Adrenal gland (tissue), 12 donors: Measurements from ENCODE around the gene ZKSCAN4. TPM values are rescaled to one million over a fixed set of nuclear protein-coding genes. Genes with fewer than 3 reads are reported as not detected.

Experiments
- DNase-seq, 7 donors: peaks; one replicate each; pipeline ENCODE4 v3.0.0-alpha.2; 2019 to 2020
- H3K27ac ChIP-seq, 5 donors: fragments of 200-600 bp; sonication (generic) in 4 of 5; 1 replicate in 3 of 5; 2 replicates in 2 of 5; pipeline versions ENCODE4 v1.5.1 to v1.8.0; 2016 to 2020; ENCODE audit warnings: mild to moderate bottlenecking in 1 of 5
- H3K27me3 ChIP-seq: fragments of 200-600 bp; 2 replicates; pipeline ENCODE4 v1.8.0; 2021
- H3K36me3 ChIP-seq, 2 donors: fragments of 200-600 bp; replicated peaks in 1 of 2; 1 replicate in 1 of 2; 2 replicates in 1 of 2; pipeline versions ENCODE4 v1.5.1 to v1.8.0; 2018 to 2022
- H3K4me1 ChIP-seq, 2 donors: fragments of 200-600 bp; replicated peaks in 1 of 2; 1 replicate in 1 of 2; 2 replicates in 1 of 2; pipeline versions ENCODE4 v1.5.1 to v1.8.0; 2018 to 2021
- H3K4me3 ChIP-seq, 4 donors: fragments of 200-600 bp; sonication (generic) in 3 of 4; one replicate each; pipeline ENCODE4 v1.5.1; 2016 to 2018
- H3K9me3 ChIP-seq, 3 donors: fragments of 200-600 bp; sonication (generic) in 1 of 3; replicated peaks in 1 of 3; 1 replicate in 2 of 3; 2 replicates in 1 of 3; pipeline versions ENCODE4 v1.5.1 to v1.8.0; 2016 to 2021
- CTCF ChIP-seq, 6 experiments: fragments of 450-650 bp in 4 of 6; fragments of 200-600 bp in 2 of 6; sonication (generic) in 1 of 6; IDR thresholded peaks; 1 replicate in 5 of 6; 2 replicates in 1 of 6; pipeline versions ENCODE4 v1.5.1 to v1.8.0; 2016 to 2021; ENCODE audit warnings: antibody characterized with exemption in 6 of 6, mild to moderate bottlenecking in 2 of 6, moderate library complexity in 1 of 6
- POLR2A ChIP-seq, 2 donors: fragments of 450-650 bp; IDR thresholded peaks; one replicate each; pipeline ENCODE4 v1.6.1; 2017; ENCODE audit warnings: antibody characterized with exemption in 2 of 2, mild to moderate bottlenecking in 2 of 2, moderate library complexity in 1 of 2
- WGBS, 4 donors: extraction: QIAGEN DNeasy Blood & Tissue Kit in 2 of 4; methylation state at CpG; one replicate each; pipeline versions ENCODE4 v1.1.5 to v1.1.7; 2013 to 2017; 5-methylcytosine and 5-hydroxymethylcytosine counted together
- intact Hi-C, 2 donors: fragments of 100-400 bp; cut with DNase I; formaldehyde crosslinking; loops; one replicate each; pipeline versions ENCODE4 v1.14.1 to v1.15.0; 2022 to 2023
- polyA plus RNA-seq, 3 donors: library from polyadenylated mRNA; stranded (reverse); fragments of 200-250 nt in 2 of 3; fragments of 350-450 nt in 1 of 3; fragmentation: Illumina TruSeq in 1 of 3; extraction: RNeasy Lipid Tissue Mini Kit (QIAGEN cat#74804) in 1 of 3; gene quantifications; one replicate each; pipeline ENCODE4 v1.2.3, GENCODE V29; 2013 to 2014
- total RNA-seq, 9 donors: library from RNA; depleted of rRNA in 4 of 9; stranded (reverse); fragments of >200 nt in 4 of 9; fragments of 120-200 nt in 1 of 9; fragmentation: NEBNext Ultra II Directional in 1 of 9; extraction: Animal tissue kit (Norgen Biotek cat#: 25700) in 1 of 9; gene quantifications; one replicate each; pipeline versions ENCODE4 v1.1.0 to v1.2.4, GENCODE V29; 2013 to 2023
- donor health status: healthy with polysubstance abuse.
- donor health status: Bipolar disorder and iron deficiency.
- donor health status: DM: yes; HTN: yes; CAD: no.
- donor health status: DM: no; HTN: no; CAD: no.
- donor health status: DM: no; HTN: no; CAD: no.
- donor health status: DM: yes; HTN: yes; CAD: no.

The ZKSCAN4 gene
- total and polyA plus RNA-seq, 12 donors, result 1.5 to 7.3 (median 4.3) TPM

GRCh38 chr6:28248916-28249315 lies 3.2 kb downstream of the ZKSCAN4 start:
- DNase-seq, result no peak
- Histone ChIP-seq H3K36me3 (peaks cover 0 to 35% of the 10 kb centered on the region in 2 donors), H3K4me1 (peaks cover 17 to 29% of the 10 kb centered on the region in 2 donors), H3K4me3 (no peak overlapping the region), H3K27ac (no peak overlapping the region), H3K27me3 (no peaks in the 10 kb centered on the region), H3K9me3 (no peaks in the 10 kb centered on the region)
- 77 to 90% (median 86%) methylated on average over 1 of the region's 1 CpG for WGBS, 4 donors
- TF ChIP-seq POLR2A (IDR thresholded peaks at IDR 0.05) (no peak), CTCF (IDR thresholded peaks at IDR 0.05) (no peak)
- intact Hi-C loops, result no loop called here

- WGBS, 4 donors, result 89 to 95% (median 93%) methylated on average over 6 of the region's 6 CpGs
- no peak overlapping the region for H3K27ac ChIP-seq
- intact Hi-C loops, result no loop called here
- H3K9me3 ChIP-seq, result no peaks in the 10 kb centered on the region
- peaks cover 0 to 11% of the 10 kb centered on the region in 2 donors for H3K4me1 ChIP-seq
- H3K27me3 ChIP-seq, result no peaks in the 10 kb centered on the region
- TF ChIP-seq POLR2A (IDR thresholded peaks at IDR 0.05) (no peak), CTCF (IDR thresholded peaks at IDR 0.05) (no peak)
- no peak overlapping the region for H3K4me3 ChIP-seq
- H3K36me3 ChIP-seq, result peaks cover 0 to 35% of the 10 kb centered on the region in 2 donors
- no peak for DNase-seq
These were observed 6.7 kb downstream of the ZKSCAN4 start for GRCh38 chr6:28245206-28245941.

GRCh38 chr6:28243946-28244345 lies 8.1 kb downstream of the ZKSCAN4 start:
- Histone ChIP-seq H3K9me3 (no peaks in the 10 kb centered on the region), H3K4me1 (no peaks in the 10 kb centered on the region), H3K27ac (no peak overlapping the region), H3K4me3 (no peak overlapping the region), H3K27me3 (no peaks in the 10 kb centered on the region), H3K36me3 (peaks cover 0 to 35% of the 10 kb centered on the region in 2 donors)
- WGBS, 4 donors, result 93 to 97% (median 95%) methylated on average over 3 of the region's 3 CpGs
- no peak for TF ChIP-seq POLR2A (IDR thresholded peaks at IDR 0.05)
- TF ChIP-seq CTCF (IDR thresholded peaks at IDR 0.05), result no peak
- DNase-seq, result no peak
- intact Hi-C loops, result no loop called here

GRCh38 chr6:28240471-28240870 lies 11.6 kb downstream of the ZKSCAN4 start:
- H3K36me3 ChIP-seq, result peaks cover 0 to 13% of the 10 kb centered on the region in 2 donors
- H3K9me3 ChIP-seq, result no peaks in the 10 kb centered on the region
- H3K4me1 ChIP-seq, result no peaks in the 10 kb centered on the region
- WGBS, 4 donors, result 87 to 100% (median 92%) methylated on average over 1 of the region's 1 CpG
- no peak for DNase-seq
- no peak overlapping the region for H3K4me3 ChIP-seq
- no peak overlapping the region for H3K27ac ChIP-seq
- TF ChIP-seq POLR2A (IDR thresholded peaks at IDR 0.05), result no peak
- no peak for TF ChIP-seq CTCF (IDR thresholded peaks at IDR 0.05)
- intact Hi-C loops, result no loop called here
- H3K27me3 ChIP-seq, result no peaks in the 10 kb centered on the region
